ENCODE data around the gene SRBD1. TPM values are rescaled to one million over a fixed set of nuclear protein-coding genes. Genes with fewer than 3 reads are reported as not detected.
A peak's percentile ranks its signal among the peaks of the same experiment; 100 is the strongest.

The SRBD1 gene
- total RNA-seq, 1 donor from 2014 or later: 11.2 TPM

- DNase-seq (ENCODE audit: low spot score): no peak
- Mint-ChIP-seq H3K4me1 (ENCODE audit: low read depth) (no peaks in the 10 kb centered on the region), H3K27me3 (ENCODE audit: low read depth) (peaks cover 8% of the 10 kb centered on the region), H3K27ac (ENCODE audit: unreplicated experiment) (no peak overlapping the region), H3K9me3 (ENCODE audit: low read depth) (no peaks in the 10 kb centered on the region), H3K36me3 (ENCODE audit: low read depth) (no peaks in the 10 kb centered on the region), H3K4me3 (ENCODE audit: unreplicated experiment) (no peak overlapping the region)
- TF ChIP-seq CTCF (IDR thresholded peaks at IDR 0.05): no peak
Observed at GRCh38 chr2:45623098-45623497, 12.0 kb upstream of the SRBD1 start.

GRCh38 chr2:45622336-45623075 lies 11.4 kb upstream of the SRBD1 start:
- H3K27me3 Mint-ChIP-seq (ENCODE audit: low read depth): peaks cover 8% of the 10 kb centered on the region
- no peaks in the 10 kb centered on the region for H3K9me3 Mint-ChIP-seq (ENCODE audit: low read depth)
- H3K27ac Mint-ChIP-seq (ENCODE audit: unreplicated experiment): no peak overlapping the region
- no peak for DNase-seq (ENCODE audit: low spot score)
- H3K36me3 Mint-ChIP-seq (ENCODE audit: low read depth): no peaks in the 10 kb centered on the region
- no peak overlapping the region for H3K4me3 Mint-ChIP-seq (ENCODE audit: unreplicated experiment)
- no peak for TF ChIP-seq CTCF (IDR thresholded peaks at IDR 0.05)
- H3K4me1 Mint-ChIP-seq (ENCODE audit: low read depth): peaks cover under 1% of the 10 kb centered on the region

- Mint-ChIP-seq H3K4me3 (ENCODE audit: unreplicated experiment) (no peak overlapping the region), H3K27ac (ENCODE audit: unreplicated experiment) (no peak overlapping the region), H3K36me3 (ENCODE audit: low read depth) (no peaks in the 10 kb centered on the region), H3K4me1 (ENCODE audit: low read depth) (peaks cover 25% of the 10 kb centered on the region), H3K27me3 (ENCODE audit: low read depth) (peaks cover 2% of the 10 kb centered on the region), H3K9me3 (ENCODE audit: low read depth) (no peaks in the 10 kb centered on the region)
- TF ChIP-seq CTCF (IDR thresholded peaks at IDR 0.05): no peak
- no peak for DNase-seq (ENCODE audit: low spot score)
Observed at GRCh38 chr2:45617496-45617895, 6.4 kb upstream of the SRBD1 start.

- no peak for DNase-seq (ENCODE audit: low spot score)
- Mint-ChIP-seq H3K9me3 (ENCODE audit: low read depth) (no peaks in the 10 kb centered on the region), H3K27me3 (ENCODE audit: low read depth) (peaks cover 2% of the 10 kb centered on the region), H3K4me1 (ENCODE audit: low read depth) (peaks cover 31% of the 10 kb centered on the region), H3K36me3 (ENCODE audit: low read depth) (no peaks in the 10 kb centered on the region), H3K27ac (ENCODE audit: unreplicated experiment) (peak overlapping the region; percentile 43), H3K4me3 (ENCODE audit: unreplicated experiment) (no peak overlapping the region)
- TF ChIP-seq CTCF (IDR thresholded peaks at IDR 0.05): no peak
Observed at GRCh38 chr2:45616658-45617411, 5.8 kb upstream of the SRBD1 start.

GRCh38 chr2:45614871-45615415 lies 3.9 kb upstream of the SRBD1 start:
- Mint-ChIP-seq H3K4me3 (ENCODE audit: unreplicated experiment) (no peak overlapping the region), H3K36me3 (ENCODE audit: low read depth) (no peaks in the 10 kb centered on the region), H3K9me3 (ENCODE audit: low read depth) (no peaks in the 10 kb centered on the region), H3K27ac (ENCODE audit: unreplicated experiment) (no peak overlapping the region), H3K4me1 (ENCODE audit: low read depth) (peaks cover 42% of the 10 kb centered on the region), H3K27me3 (ENCODE audit: low read depth) (peaks cover 2% of the 10 kb centered on the region)
- DNase-seq (ENCODE audit: low spot score): no peak
- no peak for TF ChIP-seq CTCF (IDR thresholded peaks at IDR 0.05)

Measured in chondrocyte (in vitro differentiated cells).